Smooth muscle cell (in vitro differentiated cells): Measurements from ENCODE around the gene DCD. TPM values are rescaled to one million over a fixed set of nuclear protein-coding genes. Genes with fewer than 3 reads are reported as not detected.

Experiments used
- DNase-seq: peaks from one replicate; lab custom pipeline; 2025; ENCODE audit not compliant: unreplicated experiment; lab: John Stamatoyannopoulos, UW
- H2AFZ ChIP-seq: fragments of 200-600 bp; sonication (generic); 2 replicates; pipeline ENCODE4 v1.6.0; 2016; ENCODE audit warnings: antibody characterized with exemption, low read depth, mild to moderate bottlenecking
- H3F3A ChIP-seq: fragments of 200-600 bp; sonication (generic); 2 replicates; pipeline ENCODE4 v1.6.0; 2017; ENCODE audit warnings: antibody characterized with exemption, low read depth
- H3K27ac ChIP-seq: fragments of 200-600 bp; sonication (generic); 2 replicates; pipeline ENCODE4 v1.5.1; 2016; ENCODE audit warnings: low read depth, mild to moderate bottlenecking
- H3K27me3 ChIP-seq: fragments of 200-600 bp; sonication (generic); 2 replicates; pipeline ENCODE4 v1.6.1; 2016; ENCODE audit warnings: low read depth, mild to moderate bottlenecking
- H3K36me3 ChIP-seq: fragments of 200-600 bp; sonication (generic); 2 replicates; pipeline ENCODE4 v1.5.1; 2016; ENCODE audit warnings: low read depth
- H3K4me1 ChIP-seq: fragments of 200-600 bp; sonication (generic); 2 replicates; pipeline ENCODE4 v1.5.1; 2016; ENCODE audit warnings: low read depth
- H3K4me2 ChIP-seq: fragments of 200-600 bp; sonication (generic); 2 replicates; pipeline ENCODE4 v1.6.0; 2016; ENCODE audit warnings: mild to moderate bottlenecking
- H3K4me3 ChIP-seq: fragments of 200-600 bp; sonication (generic); 2 replicates; pipeline ENCODE4 v1.5.1; 2016; ENCODE audit warnings: mild to moderate bottlenecking
- H3K79me2 ChIP-seq: fragments of 200-600 bp; sonication (generic); 2 replicates; pipeline ENCODE4 v1.6.0; 2016; ENCODE audit warnings: low read depth, mild to moderate bottlenecking
- H3K9ac ChIP-seq: fragments of 200-600 bp; sonication (generic); 2 replicates; pipeline ENCODE4 v1.6.0; 2016; ENCODE audit warnings: low read depth
- H3K9me3 ChIP-seq: fragments of 200-600 bp; sonication (generic); replicated peaks from 2 replicates; pipeline ENCODE4 v1.5.1; 2016; ENCODE audit warnings: low read depth
- H4K20me1 ChIP-seq: fragments of 200-600 bp; sonication (generic); 2 replicates; pipeline ENCODE4 v1.6.0; 2016; ENCODE audit warnings: low read depth
- CTCF ChIP-seq: fragments of 200-600 bp; sonication (generic); IDR thresholded peaks from 2 replicates; pipeline ENCODE4 v1.5.1; 2017; ENCODE audit warnings: borderline replicate concordance, mild to moderate bottlenecking, antibody characterized with exemption; ENCODE audit not compliant: insufficient read depth, poor library complexity, severe bottlenecking
- WGBS: methylation state at CpG from one replicate; pipeline ENCODE4 v1.1.7; 2016; ENCODE audit warnings: low lambda C conversion rate; 5-methylcytosine and 5-hydroxymethylcytosine counted together
- polyA plus RNA-seq: library from polyadenylated mRNA; unstranded; fragments of >200 nt; fragmentation: Nextera tagmentation; extraction: Ambion mirVana; gene quantifications from 2 replicates; pipeline ENCODE4 v1.2.1, GENCODE V29; 2016
- total RNA-seq: library from RNA; depleted of rRNA; stranded (reverse); fragments of >200 nt; gene quantifications from 2 replicates; pipeline ENCODE4 v1.2.3, GENCODE V29; 2014

DCD gene
- total and polyA plus RNA-seq, 2 experiments from 2014 or later: not detected

GRCh38 chr12:54662026-54662425 lies 13.9 kb upstream of the DCD start:
- H3K4me2 ChIP-seq: no peak overlapping the region
- no peaks in the 10 kb centered on the region for H3K36me3 ChIP-seq
- H3K79me2 ChIP-seq: no peaks in the 10 kb centered on the region
- H3K9ac ChIP-seq: no peak overlapping the region
- H3K4me3 ChIP-seq: no peak overlapping the region
- H3K4me1 ChIP-seq: no peaks in the 10 kb centered on the region
- DNase-seq: no peak
- TF ChIP-seq CTCF: no peak
- no peaks in the 10 kb centered on the region for H4K20me1 ChIP-seq
- no peak overlapping the region for H2AFZ ChIP-seq
- H3K27ac ChIP-seq: no peak overlapping the region
- 71% methylated on average over 3 of the region's 3 CpGs for WGBS
- no peaks in the 10 kb centered on the region for H3K27me3 ChIP-seq
- no peaks in the 10 kb centered on the region for H3K9me3 ChIP-seq
- no peaks in the 10 kb centered on the region for H3F3A ChIP-seq

GRCh38 chr12:54661048-54661447 lies 12.9 kb upstream of the DCD start:
- H3K27me3 ChIP-seq: no peaks in the 10 kb centered on the region
- H3K79me2 ChIP-seq: no peaks in the 10 kb centered on the region
- H4K20me1 ChIP-seq: no peaks in the 10 kb centered on the region
- H3K9me3 ChIP-seq: no peaks in the 10 kb centered on the region
- no peak overlapping the region for H3K27ac ChIP-seq
- no peaks in the 10 kb centered on the region for H3K36me3 ChIP-seq
- no peaks in the 10 kb centered on the region for H3K4me1 ChIP-seq
- no peak overlapping the region for H3K9ac ChIP-seq
- no peak overlapping the region for H3K4me3 ChIP-seq
- no peak for TF ChIP-seq CTCF
- H3F3A ChIP-seq: no peaks in the 10 kb centered on the region
- 86% methylated on average over 2 of the region's 2 CpGs for WGBS
- H3K4me2 ChIP-seq: no peak overlapping the region
- no peak overlapping the region for H2AFZ ChIP-seq
- DNase-seq: no peak

GRCh38 chr12:54660320-54660962 lies 12.3 kb upstream of the DCD start:
- H3K27me3 ChIP-seq: no peaks in the 10 kb centered on the region
- H2AFZ ChIP-seq: no peak overlapping the region
- no peak overlapping the region for H3K4me2 ChIP-seq
- no peak for TF ChIP-seq CTCF
- no peaks in the 10 kb centered on the region for H3K79me2 ChIP-seq
- H3K36me3 ChIP-seq: no peaks in the 10 kb centered on the region
- no peak for DNase-seq
- no peaks in the 10 kb centered on the region for H3K9me3 ChIP-seq
- no peak overlapping the region for H3K27ac ChIP-seq
- H3F3A ChIP-seq: no peaks in the 10 kb centered on the region
- H3K4me3 ChIP-seq: no peak overlapping the region
- 90% methylated on average over 10 of the region's 10 CpGs for WGBS
- H4K20me1 ChIP-seq: no peaks in the 10 kb centered on the region
- no peak overlapping the region for H3K9ac ChIP-seq
- no peaks in the 10 kb centered on the region for H3K4me1 ChIP-seq
